ENCODE data around the gene PSMA5. TPM values are rescaled to one million over a fixed set of nuclear protein-coding genes. Genes with fewer than 3 reads are reported as not detected.

PSMA5 gene
- total and polyA plus RNA-seq, 2 of the 13 experiments (the other 11 are each of a cell fraction or from before 2014, with no cell fraction given): 140 to 169 TPM

- TF ChIP-seq, protein P1, sequence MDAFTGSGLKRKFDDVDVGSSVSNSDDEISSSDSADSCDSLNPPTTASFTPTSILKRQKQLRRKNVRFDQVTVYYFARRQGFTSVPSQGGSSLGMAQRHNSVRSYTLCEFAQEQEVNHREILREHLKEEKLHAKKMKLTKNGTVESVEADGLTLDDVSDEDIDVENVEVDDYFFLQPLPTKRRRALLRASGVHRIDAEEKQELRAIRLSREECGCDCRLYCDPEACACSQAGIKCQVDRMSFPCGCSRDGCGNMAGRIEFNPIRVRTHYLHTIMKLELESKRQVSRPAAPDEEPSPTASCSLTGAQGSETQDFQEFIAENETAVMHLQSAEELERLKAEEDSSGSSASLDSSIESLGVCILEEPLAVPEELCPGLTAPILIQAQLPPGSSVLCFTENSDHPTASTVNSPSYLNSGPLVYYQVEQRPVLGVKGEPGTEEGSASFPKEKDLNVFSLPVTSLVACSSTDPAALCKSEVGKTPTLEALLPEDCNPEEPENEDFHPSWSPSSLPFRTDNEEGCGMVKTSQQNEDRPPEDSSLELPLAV (CRISPR knock-in tag; conservative IDR thresholded peaks at IDR 0.05; ENCODE audit: low read depth): no peak
- TF ChIP-seq ZSCAN21 (CRISPR knock-in tag; IDR thresholded peaks at IDR 0.05; ENCODE audit: borderline replicate concordance): 0 out of 2 replicates have a peak, but pooled peaks have one; percentile 69
- TF ChIP-seq, protein P2, sequence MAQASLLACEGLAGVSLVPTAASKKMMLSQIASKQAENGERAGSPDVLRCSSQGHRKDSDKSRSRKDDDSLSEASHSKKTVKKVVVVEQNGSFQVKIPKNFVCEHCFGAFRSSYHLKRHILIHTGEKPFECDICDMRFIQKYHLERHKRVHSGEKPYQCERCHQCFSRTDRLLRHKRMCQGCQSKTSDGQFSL (CRISPR knock-in tag; IDR thresholded peaks at IDR 0.05): no peak
- TF ChIP-seq ZFP41 (CRISPR knock-in tag; IDR thresholded peaks at IDR 0.05; ENCODE audit: borderline replicate concordance): no peak
- TF ChIP-seq, protein P3, sequence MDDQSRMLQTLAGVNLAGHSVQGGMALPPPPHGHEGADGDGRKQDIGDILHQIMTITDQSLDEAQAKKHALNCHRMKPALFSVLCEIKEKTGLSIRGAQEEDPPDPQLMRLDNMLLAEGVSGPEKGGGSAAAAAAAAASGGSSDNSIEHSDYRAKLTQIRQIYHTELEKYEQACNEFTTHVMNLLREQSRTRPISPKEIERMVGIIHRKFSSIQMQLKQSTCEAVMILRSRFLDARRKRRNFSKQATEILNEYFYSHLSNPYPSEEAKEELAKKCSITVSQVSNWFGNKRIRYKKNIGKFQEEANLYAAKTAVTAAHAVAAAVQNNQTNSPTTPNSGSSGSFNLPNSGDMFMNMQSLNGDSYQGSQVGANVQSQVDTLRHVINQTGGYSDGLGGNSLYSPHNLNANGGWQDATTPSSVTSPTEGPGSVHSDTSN (CRISPR knock-in tag; IDR thresholded peaks at IDR 0.05; ENCODE audit: borderline replicate concordance): no peak
- TF ChIP-seq SP4 (CRISPR knock-in tag; IDR thresholded peaks at IDR 0.05): peak; percentile 77; the same call in 1 of the 2 replicates
- no peak for TF ChIP-seq FOXM1 (CRISPR knock-in tag; IDR thresholded peaks at IDR 0.05)
- no peak for TF ChIP-seq HOXD1 (CRISPR knock-in tag; IDR thresholded peaks at IDR 0.05)
- 0 out of 2 replicates have a peak, but pooled peaks have one; percentile 2 for TF ChIP-seq CTCF (CRISPR knock-in tag; IDR thresholded peaks at IDR 0.05)
- TF ChIP-seq, protein P4, sequence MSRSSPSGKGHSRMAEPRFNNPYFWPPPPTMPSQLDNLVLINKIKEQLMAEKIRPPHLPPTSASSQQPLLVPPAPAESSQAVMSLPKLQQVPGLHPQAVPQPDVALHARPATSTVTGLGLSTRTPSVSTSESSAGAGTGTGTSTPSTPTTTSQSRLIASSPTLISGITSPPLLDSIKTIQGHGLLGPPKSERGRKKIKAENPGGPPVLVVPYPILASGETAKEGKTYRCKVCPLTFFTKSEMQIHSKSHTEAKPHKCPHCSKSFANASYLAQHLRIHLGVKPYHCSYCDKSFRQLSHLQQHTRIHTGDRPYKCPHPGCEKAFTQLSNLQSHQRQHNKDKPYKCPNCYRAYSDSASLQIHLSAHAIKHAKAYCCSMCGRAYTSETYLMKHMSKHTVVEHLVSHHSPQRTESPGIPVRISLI (CRISPR knock-in tag; IDR thresholded peaks at IDR 0.05; ENCODE audit: borderline replicate concordance): peak; percentile 33; the same call in 1 of the 2 replicates
- no peak for TF ChIP-seq SOX5 (CRISPR knock-in tag; IDR thresholded peaks at IDR 0.05; ENCODE audit: borderline replicate concordance)
- TF ChIP-seq CHD2 (IDR thresholded peaks at IDR 0.05; ENCODE audit: low read depth, low read length): no peak
- peak; percentile 53 for TF ChIP-seq BHLHE40 (IDR thresholded peaks at IDR 0.05; ENCODE audit: low read length)
- TF ChIP-seq, protein P5, sequence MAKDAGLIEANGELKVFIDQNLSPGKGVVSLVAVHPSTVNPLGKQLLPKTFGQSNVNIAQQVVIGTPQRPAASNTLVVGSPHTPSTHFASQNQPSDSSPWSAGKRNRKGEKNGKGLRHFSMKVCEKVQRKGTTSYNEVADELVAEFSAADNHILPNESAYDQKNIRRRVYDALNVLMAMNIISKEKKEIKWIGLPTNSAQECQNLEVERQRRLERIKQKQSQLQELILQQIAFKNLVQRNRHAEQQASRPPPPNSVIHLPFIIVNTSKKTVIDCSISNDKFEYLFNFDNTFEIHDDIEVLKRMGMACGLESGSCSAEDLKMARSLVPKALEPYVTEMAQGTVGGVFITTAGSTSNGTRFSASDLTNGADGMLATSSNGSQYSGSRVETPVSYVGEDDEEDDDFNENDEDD (CRISPR knock-in tag; IDR thresholded peaks at IDR 0.05; ENCODE audit: borderline replicate concordance): peak; percentile 89; the same call in 1 of the 2 replicates
- TF ChIP-seq KLF9 (CRISPR knock-in tag; IDR thresholded peaks at IDR 0.05; ENCODE audit: low read depth): no peak
- peak; percentile 87; the same call in 1 of the 2 replicates for TF ChIP-seq ZFP91 (CRISPR knock-in tag; IDR thresholded peaks at IDR 0.05; ENCODE audit: borderline replicate concordance)
Measured at GRCh38 chr1:109426281-109427170, at the start of gene PSMA5 (continued).
